ENCODE measurements around the gene ERMP1. TPM values are rescaled to one million over a fixed set of nuclear protein-coding genes. Genes with fewer than 3 reads are reported as not detected.
A peak's percentile ranks its signal among the peaks of the same experiment; 100 is the strongest.
"Not testable (repeated sequence)": the region's sequence is repeated elsewhere in the genome, so short reads cannot be mapped to it uniquely, and the experiment has no call there.

The ERMP1 gene, protein sequence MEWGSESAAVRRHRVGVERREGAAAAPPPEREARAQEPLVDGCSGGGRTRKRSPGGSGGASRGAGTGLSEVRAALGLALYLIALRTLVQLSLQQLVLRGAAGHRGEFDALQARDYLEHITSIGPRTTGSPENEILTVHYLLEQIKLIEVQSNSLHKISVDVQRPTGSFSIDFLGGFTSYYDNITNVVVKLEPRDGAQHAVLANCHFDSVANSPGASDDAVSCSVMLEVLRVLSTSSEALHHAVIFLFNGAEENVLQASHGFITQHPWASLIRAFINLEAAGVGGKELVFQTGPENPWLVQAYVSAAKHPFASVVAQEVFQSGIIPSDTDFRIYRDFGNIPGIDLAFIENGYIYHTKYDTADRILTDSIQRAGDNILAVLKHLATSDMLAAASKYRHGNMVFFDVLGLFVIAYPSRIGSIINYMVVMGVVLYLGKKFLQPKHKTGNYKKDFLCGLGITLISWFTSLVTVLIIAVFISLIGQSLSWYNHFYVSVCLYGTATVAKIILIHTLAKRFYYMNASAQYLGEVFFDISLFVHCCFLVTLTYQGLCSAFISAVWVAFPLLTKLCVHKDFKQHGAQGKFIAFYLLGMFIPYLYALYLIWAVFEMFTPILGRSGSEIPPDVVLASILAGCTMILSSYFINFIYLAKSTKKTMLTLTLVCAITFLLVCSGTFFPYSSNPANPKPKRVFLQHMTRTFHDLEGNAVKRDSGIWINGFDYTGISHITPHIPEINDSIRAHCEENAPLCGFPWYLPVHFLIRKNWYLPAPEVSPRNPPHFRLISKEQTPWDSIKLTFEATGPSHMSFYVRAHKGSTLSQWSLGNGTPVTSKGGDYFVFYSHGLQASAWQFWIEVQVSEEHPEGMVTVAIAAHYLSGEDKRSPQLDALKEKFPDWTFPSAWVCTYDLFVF
- total RNA-seq, result 1 to 10 TPM; 6.7 to 7.5 (median 6.9) TPM

DNA sequence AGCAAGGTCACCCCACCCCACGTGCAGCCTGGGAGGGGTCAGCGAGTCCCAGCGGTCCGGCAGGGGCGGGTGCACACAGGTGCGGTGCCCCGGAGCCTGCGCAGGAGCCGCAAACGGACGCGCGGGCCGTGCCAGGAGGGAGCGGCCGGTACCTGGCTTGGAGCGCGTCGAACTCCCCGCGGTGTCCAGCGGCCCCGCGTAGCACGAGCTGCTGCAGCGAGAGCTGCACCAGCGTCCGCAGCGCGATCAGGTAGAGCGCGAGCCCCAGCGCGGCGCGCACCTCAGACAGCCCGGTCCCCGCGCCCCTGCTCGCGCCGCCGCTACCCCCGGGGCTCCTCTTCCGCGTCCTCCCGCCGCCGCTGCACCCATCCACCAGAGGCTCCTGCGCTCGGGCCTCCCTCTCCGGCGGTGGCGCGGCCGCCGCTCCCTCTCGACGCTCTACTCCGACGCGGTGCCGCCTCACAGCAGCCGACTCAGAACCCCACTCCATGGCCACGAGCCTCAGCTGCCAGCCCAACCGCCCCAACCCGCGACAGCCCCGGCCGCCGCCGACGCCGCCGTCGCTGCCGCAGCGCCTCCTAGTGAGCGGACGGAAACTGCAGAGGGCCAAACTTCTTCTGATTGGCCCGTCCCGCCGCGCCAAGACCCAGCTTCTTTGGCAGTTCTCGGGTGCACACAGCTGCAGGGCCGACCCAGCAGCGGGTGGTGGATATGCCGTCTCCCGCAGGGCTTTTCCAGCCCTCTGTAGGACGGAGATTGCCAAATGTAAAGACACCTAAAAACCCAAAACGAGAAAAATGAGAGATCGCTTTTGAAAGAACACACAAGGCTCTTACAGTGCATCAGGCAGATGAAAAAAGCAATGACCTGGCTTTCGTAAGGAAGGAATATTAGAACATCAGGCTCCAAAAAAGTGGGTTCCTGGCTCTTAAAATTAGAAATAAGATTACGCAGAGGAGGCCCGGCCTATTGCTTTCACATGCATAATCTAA is at the start of gene ERMP1:
Gene ERMP1, minus strand, starts transcription at position 580 of the 992 bp plus-strand sequence. Its CDS starts 90 bp downstream, at position 490.
- H3K4me1 Mint-ChIP-seq (ENCODE audit: low read depth), result peaks cover 50% of the 10 kb centered on the region
- H3K36me3 Mint-ChIP-seq (ENCODE audit: insufficient read depth), result peaks cover 1% of the 10 kb centered on the region
- H3K9me3 Mint-ChIP-seq, result no peaks in the 10 kb centered on the region
- H3K27me3 Mint-ChIP-seq (ENCODE audit: low read depth), result no peaks in the 10 kb centered on the region
- ATAC-seq (peak; percentile 91), DNase-seq (peak; percentile 88)
- peak within 1 kb of the TSS; percentile 86 for H3K4me3 Mint-ChIP-seq

DNA sequence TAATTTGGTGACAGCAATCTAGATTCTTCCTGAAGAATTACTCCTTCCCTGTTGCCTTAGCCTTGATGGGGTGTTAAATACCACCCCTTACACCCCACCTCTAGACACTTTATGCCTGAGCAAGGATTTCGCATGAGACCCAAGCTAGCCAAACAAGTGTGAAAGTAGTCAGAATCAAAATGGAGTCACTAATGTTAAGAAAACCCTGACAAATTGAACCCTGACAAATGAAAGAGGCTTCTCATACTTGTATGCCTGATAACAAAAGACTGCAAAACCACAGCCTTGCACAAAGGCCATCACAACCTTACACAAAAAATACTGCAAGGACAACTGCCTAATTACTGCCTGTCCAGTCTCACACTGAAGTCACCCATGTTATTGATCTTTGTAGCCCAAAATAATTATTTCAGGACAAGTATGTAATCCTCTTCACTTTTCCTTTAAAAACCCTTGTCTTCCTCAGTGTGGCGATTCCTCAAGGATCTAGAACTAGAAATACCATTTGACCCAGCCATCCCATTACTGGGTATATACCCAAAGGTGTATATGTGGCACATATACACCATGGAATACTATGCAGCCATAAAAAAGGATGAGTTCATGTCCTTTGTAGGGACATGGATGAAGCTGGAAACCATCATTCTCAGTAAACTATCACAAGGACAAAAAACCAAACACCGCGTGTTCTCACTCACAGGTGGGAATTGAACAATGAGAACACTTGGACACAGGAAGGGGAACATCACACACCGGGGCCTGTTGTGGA is 49.5 kb upstream of the ERMP1 start:
- H3K36me3 Mint-ChIP-seq (ENCODE audit: insufficient read depth); ATAC-seq; H3K4me1 Mint-ChIP-seq (ENCODE audit: low read depth); H3K27me3 Mint-ChIP-seq (ENCODE audit: low read depth); DNase-seq; H3K4me3 Mint-ChIP-seq; H3K9me3 Mint-ChIP-seq: not testable (repeated sequence)

DNA sequence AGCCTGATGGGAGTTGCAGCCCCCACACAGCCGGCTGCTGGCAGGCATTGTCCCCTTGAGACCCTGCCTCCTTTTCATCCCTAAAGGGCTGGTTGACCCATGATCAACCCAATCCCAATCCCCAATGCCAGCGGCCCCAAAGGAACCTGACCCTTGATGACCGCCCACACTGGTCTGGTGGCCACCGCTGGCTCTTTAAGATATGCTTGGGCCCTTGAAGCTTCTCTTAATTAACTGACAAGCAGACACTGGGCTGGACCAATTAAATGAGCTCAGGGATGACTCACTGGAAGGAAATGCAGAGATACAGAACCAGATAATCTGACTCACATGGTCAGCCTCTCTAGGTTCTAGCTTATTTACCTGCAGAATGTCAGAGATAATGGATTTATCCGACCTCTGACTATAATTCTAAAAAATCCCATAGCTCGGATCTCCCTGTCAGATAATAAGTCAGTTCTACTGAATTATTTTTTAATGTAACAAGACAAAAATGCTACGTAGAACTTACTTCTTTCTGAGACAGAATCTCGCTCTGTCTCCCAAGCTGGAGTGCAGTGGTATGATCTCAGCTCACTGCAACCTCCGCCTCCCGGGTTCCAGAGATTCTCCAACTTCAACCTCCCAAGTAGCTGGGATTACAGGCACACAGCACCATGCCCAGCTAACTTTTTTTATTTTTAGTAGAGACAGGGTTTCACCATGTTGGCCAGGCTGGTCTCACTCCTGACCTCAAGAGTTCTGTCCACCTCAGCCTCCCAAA is 46.7 kb upstream of the ERMP1 start:
- no peak for DNase-seq
- no peaks in the 10 kb centered on the region for H3K27me3 Mint-ChIP-seq (ENCODE audit: low read depth)
- H3K36me3 Mint-ChIP-seq (ENCODE audit: insufficient read depth), result no peaks in the 10 kb centered on the region
- H3K4me1 Mint-ChIP-seq (ENCODE audit: low read depth), result no peaks in the 10 kb centered on the region
- no peak for ATAC-seq
- H3K4me3 Mint-ChIP-seq, result no peak overlapping the region
- H3K9me3 Mint-ChIP-seq, result no peaks in the 10 kb centered on the region

DNA sequence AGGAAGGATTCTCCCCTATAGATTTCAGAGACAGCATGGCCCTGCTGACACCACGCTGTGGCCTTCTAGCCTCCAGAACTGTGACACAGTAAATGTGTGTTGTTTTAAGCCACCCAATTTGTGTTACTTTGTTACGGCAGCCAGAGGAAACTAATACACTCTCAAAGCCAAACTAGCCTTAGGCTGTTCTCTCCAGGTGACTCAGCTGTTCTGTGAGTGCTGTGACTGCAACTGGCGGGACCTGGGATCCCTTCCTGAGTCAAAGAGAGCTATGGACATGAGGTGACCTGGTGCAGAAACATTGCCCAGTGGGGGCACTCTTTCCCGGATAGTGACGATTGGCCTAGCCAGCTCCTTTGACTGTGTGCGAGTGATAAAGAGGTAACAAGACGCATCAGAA is 43.8 kb upstream of the ERMP1 start:
- peaks cover 4% of the 10 kb centered on the region for H3K4me1 Mint-ChIP-seq (ENCODE audit: low read depth)
- H3K4me3 Mint-ChIP-seq, result no peak overlapping the region
- DNase-seq, result no peak
- peaks cover 6% of the 10 kb centered on the region for H3K36me3 Mint-ChIP-seq (ENCODE audit: insufficient read depth)
- no peaks in the 10 kb centered on the region for H3K9me3 Mint-ChIP-seq
- no peaks in the 10 kb centered on the region for H3K27me3 Mint-ChIP-seq (ENCODE audit: low read depth)
- no peak for ATAC-seq

DNA sequence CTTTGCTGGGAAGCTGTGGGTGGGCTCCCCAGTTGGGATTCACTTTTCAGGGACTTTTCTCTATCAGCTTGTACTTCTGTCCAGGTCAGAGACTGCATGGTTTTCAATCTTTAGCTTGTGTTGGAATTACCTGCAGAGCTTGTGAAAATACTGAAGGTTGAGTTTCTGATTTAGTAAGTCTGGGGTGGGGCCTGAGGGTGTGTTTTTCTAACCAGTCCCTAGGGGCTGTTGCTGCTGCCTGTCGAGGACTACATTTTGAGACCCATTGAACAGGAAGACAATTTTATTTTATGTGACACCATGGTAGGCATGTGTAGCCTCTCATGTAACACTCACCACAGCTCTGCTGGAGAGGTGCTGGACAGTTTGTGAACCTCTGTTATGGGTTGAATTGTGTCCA is 43.1 kb upstream of the ERMP1 start:
- DNase-seq (no peak), ATAC-seq (no peak)
- peaks cover 4% of the 10 kb centered on the region for H3K4me1 Mint-ChIP-seq (ENCODE audit: low read depth)
- peaks cover 6% of the 10 kb centered on the region for H3K36me3 Mint-ChIP-seq (ENCODE audit: insufficient read depth)
- H3K27me3 Mint-ChIP-seq (ENCODE audit: low read depth), result no peaks in the 10 kb centered on the region
- no peaks in the 10 kb centered on the region for H3K9me3 Mint-ChIP-seq
- H3K4me3 Mint-ChIP-seq, result no peak overlapping the region

DNA sequence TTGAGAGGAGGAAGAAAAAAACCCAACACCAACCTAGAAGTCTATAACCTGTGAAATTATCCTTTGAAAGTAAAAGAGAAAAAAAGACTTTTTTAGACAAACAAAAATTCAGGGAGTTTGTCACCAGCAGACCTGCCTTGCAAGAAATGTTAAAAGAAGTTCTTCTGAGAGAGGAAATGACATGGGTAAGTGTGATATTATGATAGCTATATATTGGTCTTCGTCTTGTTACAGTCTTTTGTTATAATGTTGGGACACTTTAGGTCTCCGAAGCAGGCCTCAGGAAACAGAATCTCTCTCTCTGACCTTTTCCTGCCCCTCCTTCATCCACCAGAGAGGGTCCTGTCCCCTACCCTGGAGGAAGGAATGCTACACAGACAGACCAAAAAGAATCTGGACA is 41.1 kb upstream of the ERMP1 start:
- H3K4me1 Mint-ChIP-seq (ENCODE audit: low read depth), result peaks cover 6% of the 10 kb centered on the region
- no peaks in the 10 kb centered on the region for H3K9me3 Mint-ChIP-seq
- no peak overlapping the region for H3K4me3 Mint-ChIP-seq
- ATAC-seq (no peak), DNase-seq (no peak)
- no peaks in the 10 kb centered on the region for H3K27me3 Mint-ChIP-seq (ENCODE audit: low read depth)
- H3K36me3 Mint-ChIP-seq (ENCODE audit: insufficient read depth), result peaks cover 6% of the 10 kb centered on the region

DNA sequence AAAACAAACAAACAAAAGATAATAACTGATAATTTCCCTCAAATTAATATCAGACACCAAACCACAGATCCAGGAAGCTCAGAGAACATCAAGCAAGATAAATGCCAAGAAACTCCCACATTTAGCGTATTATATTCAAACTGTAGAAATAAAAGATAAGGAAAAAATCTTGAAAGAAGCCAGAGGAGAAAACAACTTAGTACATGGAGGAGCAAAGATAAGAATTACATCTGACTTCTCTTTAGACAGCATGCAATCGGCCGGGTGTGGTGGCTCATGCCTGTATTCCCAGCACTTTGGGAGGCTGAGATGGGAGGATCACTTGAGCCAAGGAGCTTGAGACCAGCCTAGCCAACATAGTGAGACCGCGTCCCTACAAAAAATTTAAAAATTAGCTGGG is 40.5 kb upstream of the ERMP1 start:
- H3K36me3 Mint-ChIP-seq (ENCODE audit: insufficient read depth), result peaks cover 6% of the 10 kb centered on the region
- no peak overlapping the region for H3K4me3 Mint-ChIP-seq
- H3K4me1 Mint-ChIP-seq (ENCODE audit: low read depth), result peaks cover 6% of the 10 kb centered on the region
- DNase-seq (no peak), ATAC-seq (no peak)
- no peaks in the 10 kb centered on the region for H3K9me3 Mint-ChIP-seq
- no peaks in the 10 kb centered on the region for H3K27me3 Mint-ChIP-seq (ENCODE audit: low read depth)

DNA sequence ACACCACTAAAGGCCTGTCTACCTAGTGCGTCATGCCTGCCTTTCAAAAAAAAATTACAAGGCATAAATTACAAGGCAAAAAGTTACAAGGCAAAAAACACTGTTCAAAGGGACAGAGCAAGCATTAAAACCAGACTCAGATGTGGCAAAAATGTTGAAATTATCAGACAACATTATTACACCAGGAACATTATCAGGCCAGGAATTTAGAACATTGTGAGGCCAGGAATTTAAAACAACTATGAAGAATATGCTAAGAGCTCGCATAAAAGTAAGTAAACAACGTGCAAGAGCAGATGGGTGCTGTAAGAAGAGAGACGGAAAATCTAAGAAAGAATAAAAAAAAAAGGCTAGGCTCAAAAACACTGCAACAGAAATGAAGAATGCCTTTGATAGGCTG is 39.6 kb upstream of the ERMP1 start:
- no peaks in the 10 kb centered on the region for H3K27me3 Mint-ChIP-seq (ENCODE audit: low read depth)
- ATAC-seq (no peak), DNase-seq (no peak)
- no peak overlapping the region for H3K4me3 Mint-ChIP-seq
- H3K9me3 Mint-ChIP-seq, result no peaks in the 10 kb centered on the region
- peaks cover 6% of the 10 kb centered on the region for H3K4me1 Mint-ChIP-seq (ENCODE audit: low read depth)
- H3K36me3 Mint-ChIP-seq (ENCODE audit: insufficient read depth), result peaks cover 6% of the 10 kb centered on the region

DNA sequence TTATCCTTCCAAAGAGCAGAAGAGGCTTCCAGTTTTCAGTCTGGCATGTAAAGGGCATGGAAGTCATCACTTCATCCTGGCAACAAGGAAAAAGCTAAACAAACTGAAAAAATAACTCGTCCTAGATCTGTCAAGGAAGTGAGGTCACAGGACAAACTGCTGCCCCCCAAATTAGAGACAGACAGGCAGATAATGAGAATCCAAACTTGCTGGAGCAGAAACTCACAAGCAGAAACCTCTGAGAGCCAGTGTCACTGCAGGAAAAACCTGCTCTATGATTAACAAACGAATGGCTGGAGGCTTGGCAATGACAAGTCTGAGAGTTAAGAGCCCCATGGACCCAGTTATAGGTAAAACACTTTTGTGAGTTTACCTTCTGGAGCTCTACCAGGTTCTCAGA is 38.9 kb upstream of the ERMP1 start:
- Mint-ChIP-seq H3K9me3 (no peaks in the 10 kb centered on the region), H3K4me1 (ENCODE audit: low read depth) (peaks cover 6% of the 10 kb centered on the region), H3K27me3 (ENCODE audit: low read depth) (no peaks in the 10 kb centered on the region), H3K36me3 (ENCODE audit: insufficient read depth) (peaks cover 6% of the 10 kb centered on the region), H3K4me3 (no peak overlapping the region)
- ATAC-seq (no peak), DNase-seq (no peak)

DNA sequence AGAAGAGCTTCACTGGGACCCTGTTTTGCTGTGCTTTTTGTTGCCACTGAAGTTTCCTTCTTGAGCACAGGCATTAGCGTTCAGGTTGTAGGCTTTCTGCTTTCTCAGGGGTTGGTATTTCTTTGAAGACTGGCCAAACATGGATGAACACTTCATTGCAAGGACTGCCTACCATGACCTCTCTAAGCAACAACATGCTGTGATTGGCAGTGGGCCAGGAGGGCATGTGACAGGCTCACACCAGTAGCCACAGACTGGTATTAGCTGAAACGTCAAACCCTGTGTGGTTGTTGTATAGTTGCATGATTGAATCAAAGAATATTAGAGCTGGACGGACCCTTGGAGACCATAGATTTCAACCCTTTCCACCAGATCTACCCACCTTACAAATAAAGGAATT is 37.8 kb upstream of the ERMP1 start:
- no peak overlapping the region for H3K4me3 Mint-ChIP-seq
- DNase-seq, result no peak
- H3K9me3 Mint-ChIP-seq, result no peaks in the 10 kb centered on the region
- ATAC-seq, result no peak
- no peaks in the 10 kb centered on the region for H3K27me3 Mint-ChIP-seq (ENCODE audit: low read depth)
- peaks cover 6% of the 10 kb centered on the region for H3K4me1 Mint-ChIP-seq (ENCODE audit: low read depth)
- H3K36me3 Mint-ChIP-seq (ENCODE audit: insufficient read depth), result peaks cover 6% of the 10 kb centered on the region

DNA sequence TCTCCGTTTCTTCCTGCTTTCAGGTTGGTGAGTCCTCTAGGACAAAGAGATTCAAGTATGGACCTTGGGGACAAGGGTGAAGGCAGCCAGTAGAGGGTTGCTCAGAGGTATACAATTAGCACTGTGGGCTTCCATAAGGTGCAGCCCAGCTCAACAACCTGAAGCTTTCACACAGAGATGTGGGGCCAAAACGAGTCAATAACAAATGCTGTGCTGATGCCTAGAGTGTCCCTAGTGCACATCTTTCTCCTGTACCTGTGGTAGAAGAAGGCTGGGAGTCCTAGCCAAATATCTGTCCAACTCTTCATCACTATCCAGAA is 37.1 kb upstream of the ERMP1 start:
- H3K4me1 Mint-ChIP-seq (ENCODE audit: low read depth), result peaks cover 6% of the 10 kb centered on the region
- no peak overlapping the region for H3K4me3 Mint-ChIP-seq
- DNase-seq (no peak), ATAC-seq (no peak)
- peaks cover 6% of the 10 kb centered on the region for H3K36me3 Mint-ChIP-seq (ENCODE audit: insufficient read depth)
- no peaks in the 10 kb centered on the region for H3K9me3 Mint-ChIP-seq
- H3K27me3 Mint-ChIP-seq (ENCODE audit: low read depth), result no peaks in the 10 kb centered on the region

DNA sequence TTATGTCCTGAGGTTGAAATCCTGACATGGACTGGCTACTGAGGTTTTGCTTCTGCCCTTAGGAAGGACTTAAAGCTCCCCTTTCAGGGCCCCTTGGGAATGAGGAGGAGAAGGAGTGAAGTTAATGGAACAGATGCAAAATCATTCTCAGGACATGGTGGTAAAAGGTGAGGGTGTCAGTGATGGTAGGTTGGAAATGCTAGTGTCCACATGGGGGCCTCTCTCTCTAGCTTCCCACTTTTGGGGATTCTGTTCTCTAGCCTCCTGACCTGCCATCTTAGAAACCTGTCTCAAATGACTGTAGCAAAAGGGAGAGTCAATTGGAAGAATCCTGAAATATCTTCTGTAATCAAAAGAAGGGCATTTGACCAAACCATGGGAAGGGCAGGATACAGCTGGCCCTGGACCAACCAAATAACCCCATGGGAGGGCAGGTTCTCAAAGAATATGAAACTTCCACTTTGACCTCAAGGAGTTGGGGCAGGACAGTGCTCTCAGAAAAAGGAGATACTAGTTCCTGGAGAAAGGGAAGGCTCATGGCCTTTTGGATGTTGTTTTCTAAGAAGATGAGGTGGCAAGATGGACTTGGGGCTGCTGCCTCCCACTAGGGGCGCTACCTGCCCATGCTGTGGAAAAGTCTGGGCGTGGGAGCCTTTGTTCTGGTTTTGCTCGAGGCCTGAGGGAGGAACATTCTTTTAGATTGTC is 36.5 kb upstream of the ERMP1 start:
- Mint-ChIP-seq H3K27me3 (ENCODE audit: low read depth) (no peaks in the 10 kb centered on the region), H3K4me3 (no peak overlapping the region), H3K9me3 (no peaks in the 10 kb centered on the region), H3K4me1 (ENCODE audit: low read depth) (peaks cover 6% of the 10 kb centered on the region), H3K36me3 (ENCODE audit: insufficient read depth) (peaks cover 6% of the 10 kb centered on the region)
- ATAC-seq (peak in 1 of 2 donors; percentile 53), DNase-seq (peak; percentile 11)

All from activated T-cell treated with anti-CD3 and anti-CD28 coated beads, Interleukin-2, amount 50 U/mL, for 4 hours (primary cell).